DMS153 treated with DMSO at 0.1 percent for 48 hours (cell line): Measurements from ENCODE around the gene WDR19.

Source experiments
- DNase-seq: peaks from one replicate; lab custom pipeline; 2025; ENCODE audit not compliant: unreplicated experiment; lab: John Stamatoyannopoulos, UW

Gene WDR19

GRCh38 chr4:39295784-39296183 is 113.5 kb downstream of the WDR19 start:
- no peak for DNase-seq

GRCh38 chr4:39302901-39303300 is 120.6 kb downstream of the WDR19 start:
- DNase-seq = no peak

GRCh38 chr4:39303871-39304270 is 121.5 kb downstream of the WDR19 start:
- DNase-seq = no peak

- DNase-seq = no peak
Measured at GRCh38 chr4:39304651-39305050, 122.3 kb downstream of the WDR19 start.

- DNase-seq = no peak
Measured at GRCh38 chr4:39305912-39306677, 123.8 kb downstream of the WDR19 start.

GRCh38 chr4:39308611-39309010 is 126.3 kb downstream of the WDR19 start:
- no peak for DNase-seq

- no peak for DNase-seq
Measured at GRCh38 chr4:39312816-39313215, 130.5 kb downstream of the WDR19 start.

- no peak for DNase-seq
Measured at GRCh38 chr4:39319676-39320075, 137.3 kb downstream of the WDR19 start.

- no peak for DNase-seq
Measured at GRCh38 chr4:39320381-39321115, 138.2 kb downstream of the WDR19 start.

- DNase-seq = no peak
Measured at GRCh38 chr4:39323821-39324220, 141.5 kb downstream of the WDR19 start.

GRCh38 chr4:39324446-39324845 is 142.1 kb downstream of the WDR19 start:
- DNase-seq = no peak

- DNase-seq = no peak
Measured at GRCh38 chr4:39324897-39325613, 142.7 kb downstream of the WDR19 start.

- DNase-seq = no peak
Measured at GRCh38 chr4:39326468-39326977, 144.2 kb downstream of the WDR19 start.

- no peak for DNase-seq
Measured at GRCh38 chr4:39330353-39330752, 148.0 kb downstream of the WDR19 start.

GRCh38 chr4:39331191-39331590 is 148.9 kb downstream of the WDR19 start:
- no peak for DNase-seq
